Measurements from ENCODE around the gene NRK. TPM values are rescaled to one million over a fixed set of nuclear protein-coding genes. Genes with fewer than 3 reads are reported as not detected.
"Not testable (repeated sequence)": the region's sequence is repeated elsewhere in the genome, so short reads cannot be mapped to it uniquely, and the experiment has no call there.

NRK gene
- total RNA-seq, 2 donors from 2014 or later, result not detected

DNA sequence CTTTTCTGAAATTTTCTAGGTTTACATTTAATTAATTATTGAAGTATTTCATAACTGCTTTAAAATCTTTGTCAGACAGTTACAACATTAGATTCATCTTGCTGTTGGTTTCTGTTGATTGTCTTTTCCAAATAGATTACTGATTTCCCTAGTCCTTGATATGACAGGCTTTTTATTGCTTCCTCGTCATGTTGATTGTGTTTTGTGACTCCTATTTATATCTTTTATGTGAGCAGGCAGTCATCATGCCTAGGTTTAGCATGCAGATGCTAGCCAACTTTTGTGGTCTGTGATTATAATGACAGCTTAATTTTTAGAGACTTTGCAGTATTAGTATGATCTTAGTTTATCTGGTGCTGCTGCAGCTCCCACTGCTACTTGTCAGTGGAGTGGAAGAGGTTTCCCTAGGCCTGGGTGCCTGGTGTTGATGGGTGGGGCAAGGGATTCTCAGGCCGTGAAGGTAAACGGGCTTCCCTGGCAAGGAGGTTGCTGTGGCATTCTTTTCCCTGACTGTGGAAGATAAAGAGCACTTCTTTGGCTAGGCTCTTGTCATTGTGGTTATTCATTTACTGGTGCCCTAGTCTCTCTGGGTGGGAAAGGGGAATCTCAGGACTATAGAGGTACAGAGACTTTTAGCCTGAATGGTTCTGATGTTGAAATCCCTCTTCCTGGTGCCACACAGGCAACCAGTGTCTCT, 150.5 kb downstream of the NRK start:
- no peaks in the 10 kb centered on the region for H3K4me1 Mint-ChIP-seq (ENCODE audit: low read depth in 2 of 2)

GRCh38 chrX:105973387-105973739, 151.0 kb downstream of the NRK start:
- no peak for ATAC-seq
- Mint-ChIP-seq H3K27ac (no peak overlapping the region), H3K9me3 (peaks cover 3% of the 10 kb centered on the region), H3K27me3 (peaks cover 0 to 2% of the 10 kb centered on the region in 2 donors), H3K4me3 (no peak overlapping the region), H3K4me1 (ENCODE audit: low read depth in 2 of 2) (no peaks in the 10 kb centered on the region), H3K36me3 (no peaks in the 10 kb centered on the region)
- DNase-seq (ENCODE audit: low spot score), result no peak

More for the DNA sequence above, 150.5 kb downstream of the NRK start:
- H3K9me3 Mint-ChIP-seq, result peaks cover 3% of the 10 kb centered on the region
- no peak for ATAC-seq
- no peak for DNase-seq (ENCODE audit: low spot score)
- H3K4me3 Mint-ChIP-seq, result no peak overlapping the region
- peaks cover 0 to 2% of the 10 kb centered on the region in 2 donors for H3K27me3 Mint-ChIP-seq
- no peak overlapping the region for H3K27ac Mint-ChIP-seq
- no peaks in the 10 kb centered on the region for H3K36me3 Mint-ChIP-seq

DNA sequence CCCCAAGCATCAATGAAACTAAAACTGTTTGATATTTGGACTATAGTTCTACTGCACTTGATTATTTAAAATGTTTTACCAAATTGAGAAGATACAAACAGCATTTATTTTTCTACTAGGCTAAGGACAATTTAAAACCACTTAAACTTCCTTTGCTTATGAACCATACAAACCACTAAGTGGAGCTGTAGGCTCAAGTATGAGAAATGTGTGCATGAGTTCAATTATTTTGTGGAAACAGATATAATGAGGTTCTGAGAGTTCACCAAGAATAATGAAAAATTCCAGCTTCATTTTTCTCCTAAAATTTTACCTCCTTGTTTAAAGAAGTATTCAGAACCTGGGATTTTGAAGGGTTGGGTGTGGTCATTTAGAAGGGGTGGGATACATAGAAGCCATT, 153.0 kb downstream of the NRK start:
- Mint-ChIP-seq H3K36me3 (no peaks in the 10 kb centered on the region), H3K9me3 (peaks cover 5% of the 10 kb centered on the region), H3K27ac (no peak overlapping the region), H3K4me3 (no peak overlapping the region), H3K4me1 (ENCODE audit: low read depth in 2 of 2) (no peaks in the 10 kb centered on the region), H3K27me3 (peaks cover 0 to 5% of the 10 kb centered on the region in 2 donors)
- ATAC-seq (no peak), DNase-seq (ENCODE audit: low spot score) (no peak)

DNA sequence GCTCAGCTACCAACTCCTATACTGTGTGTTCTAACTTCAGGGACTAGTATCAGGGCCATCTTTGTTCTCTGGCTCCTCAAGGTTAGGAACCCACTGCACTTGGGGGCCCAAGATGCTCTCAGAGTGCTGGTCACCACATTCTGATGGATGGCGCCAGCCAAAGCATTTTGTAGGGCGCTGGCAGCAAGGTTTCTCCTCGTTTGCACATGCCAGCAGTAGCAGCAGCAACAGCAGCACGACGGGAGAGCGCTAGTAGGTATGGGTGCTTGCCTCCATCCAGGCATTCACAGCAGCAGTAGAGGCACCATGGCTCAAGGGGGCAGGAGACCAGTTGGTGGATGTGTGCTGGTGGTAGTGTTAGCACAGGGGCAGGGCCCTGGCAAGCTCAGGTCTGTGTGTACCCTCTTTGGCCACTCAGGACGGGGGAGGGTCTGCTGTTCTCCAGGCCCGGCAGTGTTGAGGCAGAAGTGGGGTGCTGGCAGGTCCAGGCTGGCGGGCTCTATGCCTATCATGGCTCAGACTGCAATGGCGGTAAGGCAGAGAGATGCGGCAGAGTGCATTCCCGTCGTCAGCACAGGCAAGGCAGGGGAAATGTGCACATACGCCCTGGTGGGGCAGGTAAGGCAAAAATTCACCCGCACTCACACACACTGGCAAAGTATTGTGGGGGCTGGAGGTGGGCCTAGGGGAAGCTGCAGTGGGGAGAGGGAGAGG, 159.6 kb downstream of the NRK start:
- Mint-ChIP-seq H3K27me3 (peaks cover 0 to 9% of the 10 kb centered on the region in 2 donors), H3K4me3 (no peak overlapping the region), H3K27ac (no peak overlapping the region), H3K36me3 (no peaks in the 10 kb centered on the region), H3K9me3 (peaks cover 5% of the 10 kb centered on the region), H3K4me1 (ENCODE audit: low read depth in 2 of 2) (no peaks in the 10 kb centered on the region)
- DNase-seq (ENCODE audit: low spot score) (no peak), ATAC-seq (no peak)

- not testable (repeated sequence) for H3K36me3 Mint-ChIP-seq; H3K27me3 Mint-ChIP-seq; ATAC-seq; H3K27ac Mint-ChIP-seq; H3K9me3 Mint-ChIP-seq; H3K4me3 Mint-ChIP-seq; DNase-seq (ENCODE audit: low spot score); H3K4me1 Mint-ChIP-seq (ENCODE audit: low read depth in 2 of 2)
Observed at GRCh38 chrX:105988487-105988886, 166.1 kb downstream of the NRK start.

DNA sequence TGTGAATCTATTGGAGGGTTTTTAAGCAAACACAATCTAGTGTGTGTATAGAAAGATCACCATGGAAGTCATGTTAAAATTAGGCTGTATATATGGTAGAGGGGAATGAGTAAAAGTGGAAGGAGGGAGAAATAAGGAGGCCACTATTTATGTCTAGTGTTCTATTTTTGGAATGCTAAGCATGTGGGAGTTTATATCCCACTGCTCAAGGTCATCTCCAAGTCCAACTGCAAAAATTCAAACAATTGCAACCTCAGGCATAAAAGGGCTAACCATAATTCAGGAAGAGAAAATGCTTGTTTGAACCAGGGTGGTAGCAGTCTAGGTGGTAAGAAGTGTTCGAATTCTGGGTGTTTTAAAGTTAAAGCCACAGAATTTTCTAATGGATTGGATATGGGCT, 177.0 kb downstream of the NRK start:
- ATAC-seq (no peak), DNase-seq (ENCODE audit: low spot score) (no peak)
- Mint-ChIP-seq H3K27me3 (peaks cover 0 to 2% of the 10 kb centered on the region in 2 donors), H3K36me3 (no peaks in the 10 kb centered on the region), H3K9me3 (no peaks in the 10 kb centered on the region), H3K4me1 (ENCODE audit: low read depth in 2 of 2) (no peaks in the 10 kb centered on the region), H3K27ac (no peak overlapping the region), H3K4me3 (no peak overlapping the region)

GRCh38 chrX:106000203-106000602, 177.9 kb downstream of the NRK start:
- H3K27ac Mint-ChIP-seq, result no peak overlapping the region
- ATAC-seq (no peak), DNase-seq (ENCODE audit: low spot score) (no peak)
- H3K27me3 Mint-ChIP-seq, result peaks cover 0 to 3% of the 10 kb centered on the region in 2 donors
- H3K9me3 Mint-ChIP-seq, result no peaks in the 10 kb centered on the region
- no peaks in the 10 kb centered on the region for H3K4me1 Mint-ChIP-seq (ENCODE audit: low read depth in 2 of 2)
- H3K36me3 Mint-ChIP-seq, result no peaks in the 10 kb centered on the region
- H3K4me3 Mint-ChIP-seq, result no peak overlapping the region

DNA sequence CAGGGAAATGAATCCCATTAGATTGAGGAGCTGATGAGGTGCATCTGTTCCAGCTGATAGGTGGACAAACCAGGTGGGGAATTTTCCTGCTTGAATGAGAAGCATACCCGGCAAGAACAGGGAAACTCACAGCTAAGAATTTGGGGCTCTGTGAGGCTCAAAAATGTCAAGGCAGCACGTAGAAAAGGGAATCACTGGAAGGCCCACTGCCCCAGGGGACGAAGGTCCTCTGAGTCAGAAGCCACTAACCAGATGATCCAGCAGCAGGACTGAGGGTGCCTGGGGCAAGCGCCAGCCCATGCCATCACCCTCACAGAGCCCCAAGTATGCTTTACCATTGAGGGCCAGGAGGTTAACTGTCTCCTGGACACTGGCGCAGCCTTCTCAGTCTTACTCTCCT, 178.3 kb downstream of the NRK start:
- not testable (repeated sequence) for H3K27ac Mint-ChIP-seq; H3K36me3 Mint-ChIP-seq; H3K9me3 Mint-ChIP-seq; H3K27me3 Mint-ChIP-seq; H3K4me3 Mint-ChIP-seq; DNase-seq (ENCODE audit: low spot score); H3K4me1 Mint-ChIP-seq (ENCODE audit: low read depth in 2 of 2); ATAC-seq

- Mint-ChIP-seq H3K4me3 (no peak overlapping the region), H3K36me3 (no peaks in the 10 kb centered on the region), H3K27ac (no peak overlapping the region), H3K27me3 (peaks cover 0 to 5% of the 10 kb centered on the region in 2 donors), H3K9me3 (no peaks in the 10 kb centered on the region), H3K4me1 (ENCODE audit: low read depth in 2 of 2) (no peaks in the 10 kb centered on the region)
- DNase-seq (ENCODE audit: low spot score) (no peak), ATAC-seq (no peak)
Observed at GRCh38 chrX:106005684-106006083, 183.3 kb downstream of the NRK start.

DNA sequence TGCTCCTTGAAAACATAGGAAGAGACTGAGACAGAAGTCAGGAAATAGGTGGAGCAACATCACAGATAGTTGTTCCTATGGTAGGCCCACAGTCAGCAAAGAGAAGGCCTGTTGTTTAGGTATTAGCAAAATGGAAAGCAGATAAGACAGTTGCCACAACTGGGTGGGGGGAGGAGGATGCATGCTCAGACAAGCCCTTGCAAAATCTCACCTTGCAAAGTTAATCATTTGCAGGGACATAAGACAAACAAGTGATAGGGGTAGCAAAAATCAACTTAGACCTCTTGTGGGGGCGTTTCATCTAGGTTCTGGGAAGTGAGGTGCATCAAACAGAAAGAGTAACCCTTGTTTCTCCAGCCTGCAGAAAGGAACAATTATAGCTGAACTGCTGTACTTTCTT, 185.5 kb downstream of the NRK start:
- Mint-ChIP-seq H3K4me3 (no peak overlapping the region), H3K36me3 (no peaks in the 10 kb centered on the region), H3K27me3 (peaks cover 0 to 5% of the 10 kb centered on the region in 2 donors), H3K27ac (no peak overlapping the region), H3K4me1 (ENCODE audit: low read depth in 2 of 2) (no peaks in the 10 kb centered on the region), H3K9me3 (peaks cover 4% of the 10 kb centered on the region)
- ATAC-seq, result no peak
- DNase-seq (ENCODE audit: low spot score), result no peak

Other genes with a start within 250 kb of the NRK start
- gene SERPINA7, start 216.2 kb downstream of the NRK start, total RNA-seq, result not detected